ENCODE results near the gene RCOR2.

DNA sequence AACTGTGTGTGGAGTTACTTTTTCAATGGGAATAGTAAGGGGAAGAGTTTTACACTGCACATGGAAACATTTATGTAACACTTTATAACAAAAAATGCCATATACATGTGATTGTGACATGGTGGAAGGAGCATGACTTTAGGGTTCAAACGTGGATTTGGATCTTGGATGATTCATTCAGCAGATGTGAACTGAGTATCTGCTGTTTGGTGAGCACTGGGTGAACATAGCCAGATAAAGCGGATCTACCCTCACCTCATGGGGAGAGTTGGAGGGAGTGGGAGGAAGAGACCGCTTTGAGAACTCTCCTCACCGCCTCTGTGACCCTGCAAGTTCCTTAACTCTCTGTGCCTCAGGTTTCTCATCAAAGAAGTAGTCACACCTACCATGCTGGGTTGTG lies 24.9 kb upstream of the RCOR2 start:
- TF ChIP-seq, protein P1, sequence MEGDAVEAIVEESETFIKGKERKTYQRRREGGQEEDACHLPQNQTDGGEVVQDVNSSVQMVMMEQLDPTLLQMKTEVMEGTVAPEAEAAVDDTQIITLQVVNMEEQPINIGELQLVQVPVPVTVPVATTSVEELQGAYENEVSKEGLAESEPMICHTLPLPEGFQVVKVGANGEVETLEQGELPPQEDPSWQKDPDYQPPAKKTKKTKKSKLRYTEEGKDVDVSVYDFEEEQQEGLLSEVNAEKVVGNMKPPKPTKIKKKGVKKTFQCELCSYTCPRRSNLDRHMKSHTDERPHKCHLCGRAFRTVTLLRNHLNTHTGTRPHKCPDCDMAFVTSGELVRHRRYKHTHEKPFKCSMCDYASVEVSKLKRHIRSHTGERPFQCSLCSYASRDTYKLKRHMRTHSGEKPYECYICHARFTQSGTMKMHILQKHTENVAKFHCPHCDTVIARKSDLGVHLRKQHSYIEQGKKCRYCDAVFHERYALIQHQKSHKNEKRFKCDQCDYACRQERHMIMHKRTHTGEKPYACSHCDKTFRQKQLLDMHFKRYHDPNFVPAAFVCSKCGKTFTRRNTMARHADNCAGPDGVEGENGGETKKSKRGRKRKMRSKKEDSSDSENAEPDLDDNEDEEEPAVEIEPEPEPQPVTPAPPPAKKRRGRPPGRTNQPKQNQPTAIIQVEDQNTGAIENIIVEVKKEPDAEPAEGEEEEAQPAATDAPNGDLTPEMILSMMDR (conservative IDR thresholded peaks at IDR 0.05 in 1 of 2, IDR thresholded peaks at IDR 0.05 in 1 of 2; ENCODE audit: extremely low read depth in 1 of 2, insufficient read depth in 1 of 2, low read depth in 1 of 2, low read length in 2 of 2), result no peak
- no peak for TF ChIP-seq EZH2 (IDR thresholded peaks at IDR 0.05; ENCODE audit: borderline replicate concordance, low read length)

Data from mammary epithelial cell (primary cell).